Measurements from ENCODE around the gene RABL6.

RABL6 gene

GRCh38 chr9:136886610-136887597 lies 79.2 kb downstream of the RABL6 start:
- peak in 3 of 5 experiments; percentile 40 to 75 (median 72) for DNase-seq

- DNase-seq = no peak
These were observed 80.7 kb downstream of the RABL6 start for GRCh38 chr9:136888454-136888853.

- DNase-seq = no peak
These were observed 82.1 kb downstream of the RABL6 start for GRCh38 chr9:136889858-136890257.

- no peak for DNase-seq
These were observed 82.9 kb downstream of the RABL6 start for GRCh38 chr9:136890661-136891060.
